NK-92 (cell line): Measurements from ENCODE around the gene ALLC.
"Not testable (repeated sequence)": the region's sequence is repeated elsewhere in the genome, so short reads cannot be mapped to it uniquely, and the experiment has no call there.

Experiments used
- DNase-seq: peaks from one replicate; lab custom pipeline; 2025; ENCODE audit not compliant: unreplicated experiment; lab: John Stamatoyannopoulos, UW

ALLC gene

DNA sequence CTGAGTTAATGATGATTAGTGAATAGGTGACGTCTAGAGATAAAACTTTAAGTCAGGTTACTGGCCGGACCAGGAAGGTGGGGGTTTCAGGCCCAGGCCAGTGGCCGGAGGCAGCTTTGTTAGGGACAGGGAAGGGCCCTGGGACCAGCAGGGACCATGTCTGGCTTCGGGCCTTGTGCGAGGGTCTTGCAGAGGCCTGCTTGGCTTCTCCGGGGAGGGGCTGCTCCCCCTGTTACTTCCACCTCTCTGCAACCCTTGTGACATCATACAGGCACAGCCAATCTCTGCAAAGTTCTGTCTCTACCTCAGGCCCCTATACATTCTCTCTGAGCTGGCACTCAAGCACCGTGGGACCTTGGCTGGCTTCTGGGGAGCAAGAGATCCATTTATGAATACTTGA lies at the start of gene ALLC:
TSS of gene ALLC (plus strand) at position 320 of the 400 bp plus-strand sequence. CDS start 12,958 bp downstream, outside the sequence.
- DNase-seq, result no peak

DNA sequence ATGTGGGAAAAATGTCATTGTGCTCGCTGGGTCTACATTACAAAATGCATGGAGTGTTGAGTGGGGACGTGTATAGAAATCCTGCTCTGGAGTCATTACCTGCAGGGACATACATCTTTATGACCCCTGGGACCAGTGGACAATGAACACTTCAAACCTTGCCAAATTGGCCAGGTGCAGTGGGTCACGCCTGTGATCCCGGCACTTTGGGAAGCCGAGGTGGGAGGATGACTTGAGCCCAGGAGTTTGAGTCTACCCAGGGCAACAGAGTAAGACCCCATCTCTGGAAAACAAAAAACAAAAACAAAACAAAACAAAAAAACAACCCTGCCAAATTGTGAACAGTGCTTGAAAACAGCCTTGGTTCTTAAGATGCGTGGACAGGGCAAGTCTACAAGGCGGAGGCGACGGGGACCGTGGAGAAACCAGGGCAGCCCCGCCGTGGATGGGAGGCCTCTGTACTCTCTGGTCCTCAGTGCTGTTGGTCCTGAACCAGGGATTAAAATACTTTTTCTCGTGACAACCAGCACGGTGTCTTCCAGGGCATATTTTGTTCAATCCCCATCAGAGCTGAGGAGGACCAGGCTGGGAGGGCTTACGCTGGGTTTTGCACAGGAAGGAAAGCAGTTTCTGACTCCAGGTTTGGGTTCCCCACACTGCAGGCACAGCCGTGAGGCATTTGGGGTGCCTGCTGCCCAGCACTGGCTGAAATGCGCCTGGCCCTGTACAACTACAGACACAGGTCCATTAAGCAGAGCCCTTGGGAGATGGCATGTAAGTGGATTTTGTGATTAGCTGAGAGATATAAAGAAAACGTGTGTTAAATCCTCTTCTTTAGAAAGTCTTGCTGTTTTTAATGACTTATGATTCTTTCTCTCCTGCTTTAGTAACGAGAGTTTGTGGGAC lies 49.4 kb upstream of the ALLC start:
- no peak for DNase-seq

- not testable (repeated sequence) for DNase-seq
Observed at GRCh38 chr2:3609279-3609673, 48.7 kb upstream of the ALLC start.

GRCh38 chr2:3610415-3610814 lies 47.6 kb upstream of the ALLC start:
- DNase-seq, result no peak

GRCh38 chr2:3610881-3611505 lies 47.0 kb upstream of the ALLC start:
- DNase-seq, result no peak

DNA sequence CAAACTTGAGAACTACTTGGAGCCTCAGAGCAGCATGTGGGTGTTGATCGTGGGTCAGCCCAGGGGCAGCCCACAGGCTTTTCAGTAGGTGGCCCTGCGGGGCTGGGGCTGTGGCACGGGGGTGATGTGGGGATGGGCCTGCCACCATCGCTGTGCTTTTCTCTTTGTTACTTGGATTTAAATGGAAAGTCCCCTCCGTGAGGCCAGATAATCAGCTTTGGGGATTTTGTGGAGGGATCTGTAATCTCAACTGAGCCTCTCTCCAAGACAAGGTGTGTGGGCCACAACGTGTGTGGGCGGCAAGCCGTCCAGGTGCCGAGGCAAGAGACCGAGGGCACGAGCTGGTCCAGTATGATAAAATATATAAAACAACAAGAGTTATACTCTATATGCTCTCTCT lies 46.4 kb upstream of the ALLC start:
- DNase-seq, result no peak

- DNase-seq, result no peak
Observed at GRCh38 chr2:3612639-3613523, 45.1 kb upstream of the ALLC start.

DNA sequence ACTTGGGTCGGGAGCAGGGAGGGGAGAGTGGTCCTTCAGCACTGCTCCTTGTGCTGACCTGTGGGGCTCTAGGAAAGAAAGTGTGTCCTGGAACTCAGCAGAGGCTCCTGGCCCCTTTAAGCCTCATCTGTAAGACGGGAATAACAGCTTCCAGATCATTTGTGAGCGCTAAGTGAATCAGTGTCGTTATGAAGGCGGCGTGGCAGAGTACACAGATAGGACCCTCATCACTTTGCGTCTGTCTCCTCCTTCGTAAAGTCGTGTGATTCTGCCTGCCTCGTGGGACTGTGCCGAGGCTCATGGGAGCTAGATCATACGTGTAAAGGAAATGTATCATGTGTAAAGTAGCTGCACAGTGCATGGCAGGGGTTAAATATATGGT lies 44.5 kb upstream of the ALLC start:
- no peak for DNase-seq

DNA sequence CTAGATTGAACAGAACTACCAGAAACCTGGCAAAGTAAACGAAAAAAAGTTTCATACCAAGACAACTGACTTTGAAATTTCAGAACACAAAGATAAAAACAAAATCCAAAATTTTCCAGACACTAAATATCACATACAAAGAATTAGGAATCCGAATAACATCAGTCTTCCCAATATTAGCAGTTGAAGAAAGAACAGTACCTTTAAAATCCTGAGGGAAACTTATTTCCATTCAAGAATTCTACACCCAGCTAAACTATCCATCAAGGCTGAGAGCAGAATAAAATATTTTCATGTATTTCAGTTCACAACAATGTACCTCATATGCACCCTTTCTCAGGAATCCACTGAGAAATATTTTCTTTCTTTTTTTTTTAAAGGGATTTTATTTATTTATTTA lies 43.3 kb upstream of the ALLC start:
- not testable (repeated sequence) for DNase-seq

- not testable (repeated sequence) for DNase-seq
Observed at GRCh38 chr2:3615541-3616200, 42.3 kb upstream of the ALLC start.

GRCh38 chr2:3616435-3617197 lies 41.4 kb upstream of the ALLC start:
- DNase-seq, result not testable (repeated sequence)

DNA sequence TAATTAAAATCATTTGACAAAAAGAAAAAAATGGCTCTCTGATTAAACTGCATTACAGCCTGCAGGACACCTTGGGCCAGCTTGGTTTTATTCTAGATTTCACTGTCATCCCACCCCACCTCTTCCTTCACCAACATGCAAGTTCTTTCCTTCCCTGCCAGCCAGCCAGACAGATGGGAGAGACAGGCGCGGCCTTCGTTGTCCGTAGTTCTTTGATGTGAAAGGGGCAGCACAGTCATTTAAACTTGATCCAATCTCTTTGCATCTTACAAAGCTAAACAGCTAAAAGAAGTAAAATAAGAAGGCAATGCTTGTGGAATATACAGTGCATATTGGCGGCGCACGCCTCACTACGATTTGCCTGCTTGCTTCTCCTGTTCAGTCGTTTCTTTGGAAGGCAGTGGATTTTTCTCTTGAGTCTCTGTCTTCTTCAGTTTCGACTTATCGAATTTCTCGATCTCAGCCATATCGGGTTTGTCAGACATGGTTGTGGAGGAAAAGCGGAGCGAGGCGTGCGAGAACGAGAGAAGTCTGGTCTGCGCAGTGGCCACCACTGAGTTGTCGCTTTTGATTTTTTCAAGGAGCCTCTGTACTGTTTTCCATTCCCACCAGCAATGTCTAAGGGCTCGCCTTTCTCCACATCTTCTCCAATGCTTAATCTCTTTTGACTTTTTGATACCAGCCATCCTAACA lies 40.7 kb upstream of the ALLC start:
- DNase-seq, result no peak

DNA sequence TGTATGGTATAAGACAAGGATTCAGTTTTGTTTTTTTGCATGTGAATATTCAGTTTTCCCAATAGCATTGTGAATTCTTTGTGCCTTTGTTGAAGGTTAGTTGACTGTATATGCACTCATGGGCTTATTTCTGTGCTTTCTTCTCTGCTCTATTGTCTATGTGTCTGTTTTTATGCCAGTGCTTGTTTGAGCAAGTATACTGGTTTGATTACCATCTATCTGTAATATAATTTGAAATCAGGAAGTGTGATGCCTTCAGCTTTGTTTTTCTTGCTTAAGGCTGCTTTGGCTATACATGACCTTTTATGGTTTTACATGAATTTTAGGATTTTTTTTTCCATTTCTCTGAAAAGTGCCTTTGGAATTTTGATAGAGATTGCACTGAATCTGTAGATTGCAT lies 39.6 kb upstream of the ALLC start:
- DNase-seq, result no peak

DNA sequence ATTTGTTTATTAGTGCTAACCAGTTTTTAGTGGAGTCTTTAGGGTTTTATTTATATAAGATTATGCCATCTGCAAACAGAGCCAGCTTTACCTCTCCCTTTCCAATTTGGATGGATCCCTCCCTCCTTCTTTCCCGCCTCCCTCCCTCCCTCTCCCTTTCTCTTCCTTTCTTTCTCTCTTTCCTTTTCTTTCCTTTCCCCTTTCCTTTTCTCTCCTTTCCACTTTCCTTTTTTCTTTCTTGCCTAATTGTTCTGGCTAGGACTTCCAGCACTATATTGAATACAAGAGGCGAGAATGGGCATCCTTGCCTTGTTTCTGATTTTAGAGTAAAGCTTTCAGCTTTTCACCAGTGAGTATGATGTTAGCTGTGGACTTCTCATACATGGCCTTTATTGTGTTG lies 39.0 kb upstream of the ALLC start:
- no peak for DNase-seq

DNA sequence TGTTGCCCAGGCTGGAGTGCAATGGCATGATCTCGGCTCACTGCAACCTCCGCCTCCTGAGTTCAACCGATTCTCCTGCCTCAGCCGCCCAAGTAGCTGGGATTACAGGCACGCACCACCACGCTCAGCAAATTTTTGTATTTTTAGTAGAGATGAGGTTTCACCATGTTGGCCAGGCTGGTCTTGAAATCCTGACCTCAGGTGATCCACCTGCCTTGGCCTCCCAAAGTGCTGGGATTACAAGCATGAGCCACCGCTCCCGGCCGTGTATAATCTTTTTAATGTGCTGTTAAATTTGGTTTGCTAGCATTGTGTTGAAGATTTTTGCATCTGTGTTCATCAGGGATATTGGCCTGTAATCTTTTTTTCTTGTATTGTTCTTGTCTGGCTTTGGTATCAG lies 38.3 kb upstream of the ALLC start:
- not testable (repeated sequence) for DNase-seq

DNA sequence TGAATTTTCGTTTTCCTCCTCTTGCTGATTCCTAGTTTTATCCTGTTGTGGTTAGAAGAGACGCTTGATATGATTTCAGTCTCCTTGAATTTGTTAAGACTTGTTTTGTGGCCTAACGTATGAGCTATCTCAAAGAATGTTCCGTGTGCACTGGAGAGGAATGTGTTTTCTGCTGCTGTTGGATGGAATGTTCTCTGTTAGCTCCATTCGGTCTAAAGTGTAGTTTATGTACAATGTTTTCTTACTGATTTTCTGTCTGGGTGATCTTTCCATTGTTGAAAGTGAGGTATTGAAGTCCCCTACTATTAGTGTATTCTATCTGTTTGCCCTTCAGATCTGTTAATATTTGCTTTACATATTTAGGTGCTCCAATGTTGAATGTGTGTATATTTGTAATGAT lies 37.2 kb upstream of the ALLC start:
- DNase-seq, result no peak

DNA sequence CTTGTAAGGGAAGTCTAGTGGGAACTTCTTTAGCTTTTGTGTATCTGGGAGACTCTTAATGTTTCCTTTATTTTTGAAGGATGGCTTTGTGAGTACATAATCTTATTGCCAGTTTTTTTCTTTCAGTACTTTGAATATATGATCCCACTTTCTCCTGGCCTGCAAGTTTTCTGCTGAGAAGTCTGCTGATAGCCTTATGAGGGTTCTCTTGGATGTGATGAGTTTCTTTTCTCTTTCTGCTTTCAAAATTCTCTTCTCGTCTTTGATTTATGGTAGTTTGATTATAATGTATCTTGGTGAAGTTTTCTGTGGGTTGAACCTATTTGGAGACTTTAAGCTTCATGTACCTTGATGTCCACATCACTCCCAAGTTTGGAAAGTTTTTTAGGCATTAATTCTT lies 35.0 kb upstream of the ALLC start:
- no peak for DNase-seq

- no peak for DNase-seq
Observed at GRCh38 chr2:3624059-3624794, 33.8 kb upstream of the ALLC start.

- no peak for DNase-seq
Observed at GRCh38 chr2:3625186-3625585, 32.8 kb upstream of the ALLC start.
